WTC11 (cell line): Measurements from ENCODE around the gene KLHL29. TPM values are rescaled to one million over a fixed set of nuclear protein-coding genes. Genes with fewer than 3 reads are reported as not detected.

Experiments used
- ATAC-seq: fragments of 200-7000 bp; cut with Tn5 transposase; 2 replicates; pipeline ENCODE4 v1.10.0; 2021; ENCODE audit warnings: mild to moderate bottlenecking, moderate library complexity
- CTCF ChIA-PET: fragments of 300-600 bp; sonication (Branson Sonifier 250); formaldehyde crosslinking; loops from one replicate; lab custom pipeline; 2021; ENCODE audit warnings: antibody characterized with exemption; lab: Charles Lee
- POLR2A ChIA-PET: fragments of 350-600 bp; sonication (Branson Sonifier 250); formaldehyde crosslinking; loops from one replicate; lab custom pipeline; 2021; ENCODE audit warnings: antibody characterized with exemption; lab: Charles Lee
- DNase-seq: peaks from one replicate; pipeline ENCODE4 v3.0.0; 2021; ENCODE audit warnings: low spot score
- H3K27ac Mint-ChIP-seq: 2 replicates; pipeline ENCODE4 v1.8.0; 2021; ENCODE audit warnings: mixed read lengths
- H3K27me3 Mint-ChIP-seq: 2 replicates; pipeline ENCODE4 v1.8.0; 2021; ENCODE audit warnings: low read depth, mild to moderate bottlenecking, moderate library complexity, mixed read lengths
- H3K36me3 Mint-ChIP-seq: 2 replicates; pipeline ENCODE4 v1.8.0; 2021; ENCODE audit warnings: mixed read lengths
- H3K4me1 Mint-ChIP-seq: 2 replicates; pipeline ENCODE4 v1.8.0; 2022; ENCODE audit warnings: mixed read lengths
- H3K4me3 Mint-ChIP-seq: 2 replicates; pipeline ENCODE4 v1.8.0; 2021; ENCODE audit warnings: mild to moderate bottlenecking, moderate library complexity, mixed read lengths
- H3K9me3 Mint-ChIP-seq: 2 replicates; pipeline ENCODE4 v1.8.0; 2021; ENCODE audit warnings: mixed read lengths
- AR ChIP-seq: fragments of 250-450 bp; sonication (Bioruptor Pico); IDR thresholded peaks from 2 replicates; pipeline ENCODE4 v1.9.0; 2021; ENCODE audit warnings: mild to moderate bottlenecking
- ARID4B ChIP-seq: sonication (generic); formaldehyde crosslinking; IDR thresholded peaks from 2 replicates; pipeline ENCODE4 v1.8.0; 2023; ENCODE audit warnings: missing genetic modification reagents, mild to moderate bottlenecking, borderline replicate concordance
- ATF6 ChIP-seq: sonication (generic); formaldehyde crosslinking; IDR thresholded peaks from 2 replicates; pipeline ENCODE4 v1.8.1; 2023; ENCODE audit warnings: mild to moderate bottlenecking, missing genetic modification reagents
- CDX4 ChIP-seq: fragments of 250-450 bp; sonication (Bioruptor Pico); IDR thresholded peaks from 2 replicates; pipeline ENCODE4 v1.9.0; 2021; ENCODE audit warnings: moderate library complexity, mild to moderate bottlenecking, inconsistent platforms, borderline replicate concordance
- CREB1 ChIP-seq: sonication (generic); formaldehyde crosslinking; IDR thresholded peaks from 2 replicates; pipeline ENCODE4 v1.8.0; 2023; ENCODE audit warnings: mild to moderate bottlenecking, missing genetic modification reagents
- FOXK1 ChIP-seq: sonication (generic); formaldehyde crosslinking; IDR thresholded peaks from 2 replicates; pipeline ENCODE4 v1.8.0; 2022; ENCODE audit warnings: mild to moderate bottlenecking, moderate library complexity, missing genetic modification reagents
- GRHL2 ChIP-seq: fragments of 250-450 bp; sonication (Bioruptor Pico); IDR thresholded peaks from 2 replicates; pipeline ENCODE4 v1.8.0; 2022; ENCODE audit warnings: mild to moderate bottlenecking, moderate library complexity; ENCODE audit not compliant: insufficient replicate concordance, severe bottlenecking
- GTF2I ChIP-seq: fragments of 250-450 bp; sonication (Bioruptor Pico); conservative IDR thresholded peaks from 2 replicates; pipeline ENCODE4 v1.4.0; 2021; ENCODE audit warnings: mild to moderate bottlenecking
- NFYB ChIP-seq: sonication (generic); formaldehyde crosslinking; conservative IDR thresholded peaks from 2 replicates; pipeline ENCODE4 v1.8.0; 2022; ENCODE audit warnings: low read depth, missing genetic modification reagents
- NR1H2 ChIP-seq: sonication (generic); formaldehyde crosslinking; IDR thresholded peaks from 2 replicates; pipeline ENCODE4 v1.9.0; 2021; ENCODE audit warnings: mild to moderate bottlenecking, moderate library complexity, missing genetic modification reagents
- NR2C2 ChIP-seq: sonication (generic); formaldehyde crosslinking; IDR thresholded peaks from 2 replicates; pipeline ENCODE4 v1.8.0; 2022; ENCODE audit warnings: mild to moderate bottlenecking, missing genetic modification reagents
- NR3C1 ChIP-seq: sonication (generic); formaldehyde crosslinking; conservative IDR thresholded peaks from 2 replicates; pipeline ENCODE4 v1.8.1; 2023; ENCODE audit warnings: low read depth, mild to moderate bottlenecking, missing genetic modification reagents
- RORB ChIP-seq: fragments of 250-450 bp; sonication (Bioruptor Pico); IDR thresholded peaks from 2 replicates; pipeline ENCODE4 v1.9.0; 2021; ENCODE audit warnings: mild to moderate bottlenecking
- STAT6 ChIP-seq: sonication (generic); formaldehyde crosslinking; conservative IDR thresholded peaks from 2 replicates; pipeline ENCODE4 v1.8.1; 2023; ENCODE audit warnings: mild to moderate bottlenecking, low read depth, missing genetic modification reagents, moderate library complexity
- USF2 ChIP-seq: sonication (generic); formaldehyde crosslinking; IDR thresholded peaks from 2 replicates; pipeline ENCODE4 v1.8.1; 2023; ENCODE audit warnings: mild to moderate bottlenecking, missing genetic modification reagents, moderate library complexity
- ZNF121 ChIP-seq: sonication (generic); formaldehyde crosslinking; IDR thresholded peaks from 2 replicates; pipeline ENCODE4 v1.8.0; 2023; ENCODE audit warnings: missing genetic modification reagents
- ZNF317 ChIP-seq: sonication (generic); formaldehyde crosslinking; IDR thresholded peaks from 2 replicates; pipeline ENCODE4 v1.8.1; 2023; ENCODE audit warnings: low read depth, mild to moderate bottlenecking, moderate library complexity, missing genetic modification reagents, borderline replicate concordance
- total RNA-seq: library from RNA; stranded (reverse); gene quantifications from 3 replicates; pipeline ENCODE4 v1.2.3, GENCODE V29; 2021

Gene KLHL29
- total RNA-seq, 1 experiment from 2014 or later: 7.1 TPM

GRCh38 chr2:23660237-23660636 lies 275.3 kb downstream of the KLHL29 start:
- H3K4me3 Mint-ChIP-seq: no peak overlapping the region
- ATAC-seq (no peak), DNase-seq (no peak)
- TF ChIP-seq CDX4 (CRISPR knock-in tag) (no peak), NR1H2 (CRISPR knock-in tag) (no peak), ATF6 (CRISPR knock-in tag) (no peak), ARID4B (CRISPR knock-in tag) (no peak), FOXK1 (CRISPR knock-in tag) (no peak), AR (CRISPR knock-in tag) (no peak), GRHL2 (CRISPR knock-in tag) (no peak), NFYB (no peak)
- ChIA-PET POLR2A (no interaction called here), CTCF (interaction anchor here (1.9 kb wide), 1 partner anchor 36 kb away, joined by 5 read pairs; no protein-coding TSS in a partner anchor)
- H3K27ac Mint-ChIP-seq: no peak overlapping the region
- no peaks in the 10 kb centered on the region for H3K9me3 Mint-ChIP-seq
- 0 out of 2 replicates have a peak, but pooled peaks cover 3% of the 10 kb centered on the region for H3K4me1 Mint-ChIP-seq
- peaks cover 3% of the 10 kb centered on the region; the same call in 1 of the 2 replicates for H3K27me3 Mint-ChIP-seq
- H3K36me3 Mint-ChIP-seq: no peaks in the 10 kb centered on the region

- H3K27me3 Mint-ChIP-seq: no peaks in the 10 kb centered on the region; the same call in 1 of the 2 replicates
- TF ChIP-seq RORB (CRISPR knock-in tag): no peak
- TF ChIP-seq NR3C1 (CRISPR knock-in tag): no peak
- no peak for TF ChIP-seq CREB1 (CRISPR knock-in tag)
- no peak for TF ChIP-seq STAT6 (CRISPR knock-in tag)
- TF ChIP-seq GTF2I (CRISPR knock-in tag): no peak
- TF ChIP-seq ZNF121 (CRISPR knock-in tag): no peak
- no peak for TF ChIP-seq GRHL2 (CRISPR knock-in tag)
- TF ChIP-seq USF2 (CRISPR knock-in tag): no peak
- no peak for TF ChIP-seq ATF6 (CRISPR knock-in tag)
- TF ChIP-seq NR2C2: no peak
- TF ChIP-seq ZNF317: no peak
- ChIA-PET POLR2A (no interaction called here), CTCF (interaction anchor here (0.6 to 1.4 kb wide), 3 partner anchors 16 to 156 kb away, joined by 3 read pairs; no protein-coding TSS in a partner anchor)
- no peaks in the 10 kb centered on the region for H3K36me3 Mint-ChIP-seq
- no peak for DNase-seq
- no peak overlapping the region for H3K4me3 Mint-ChIP-seq
- 0 out of 2 replicates have a peak, but pooled peaks cover 3% of the 10 kb centered on the region for H3K4me1 Mint-ChIP-seq
- ATAC-seq: no peak
- H3K9me3 Mint-ChIP-seq: no peaks in the 10 kb centered on the region
- no peak overlapping the region for H3K27ac Mint-ChIP-seq
These were observed 276.5 kb downstream of the KLHL29 start for GRCh38 chr2:23661276-23662050.
